Glutamatergic neuron (in vitro differentiated cells): Measurements from ENCODE around the gene BUD13. TPM values are rescaled to one million over a fixed set of nuclear protein-coding genes. Genes with fewer than 3 reads are reported as not detected.
"Not testable (repeated sequence)": the region's sequence is repeated elsewhere in the genome, so short reads cannot be mapped to it uniquely, and the experiment has no call there.

Experiments used
- DNase-seq: peaks from one replicate; pipeline ENCODE4 v3.0.0; 2022
- H3K27ac Mint-ChIP-seq: one replicate; pipeline ENCODE4 v1.8.0; 2020; ENCODE audit warnings: mild to moderate bottlenecking, mixed read lengths, inconsistent platforms; ENCODE audit not compliant: unreplicated experiment
- H3K27me3 Mint-ChIP-seq: one replicate; pipeline ENCODE4 v1.8.0; 2020; ENCODE audit warnings: mild to moderate bottlenecking, moderate library complexity, mixed read lengths, inconsistent platforms; ENCODE audit not compliant: unreplicated experiment
- H3K36me3 Mint-ChIP-seq: one replicate; pipeline ENCODE4 v1.8.0; 2020; ENCODE audit warnings: mild to moderate bottlenecking, mixed read lengths, inconsistent platforms; ENCODE audit not compliant: unreplicated experiment
- H3K4me1 Mint-ChIP-seq: one replicate; pipeline ENCODE4 v1.8.0; 2020; ENCODE audit warnings: mild to moderate bottlenecking, low read depth, mixed read lengths, inconsistent platforms; ENCODE audit not compliant: unreplicated experiment
- H3K4me3 Mint-ChIP-seq: one replicate; pipeline ENCODE4 v1.8.0; 2020; ENCODE audit warnings: mild to moderate bottlenecking, mixed read lengths, inconsistent platforms; ENCODE audit not compliant: unreplicated experiment
- H3K9me3 Mint-ChIP-seq: one replicate; pipeline ENCODE4 v1.8.0; 2020; ENCODE audit warnings: mild to moderate bottlenecking, moderate library complexity, mixed read lengths, inconsistent platforms; ENCODE audit not compliant: unreplicated experiment
- total RNA-seq: library from RNA; stranded (reverse); fragmentation: NEBNext Ultra II Directional; extraction: Animal tissue kit (Norgen Biotek cat#: 25700); gene quantifications from one replicate; pipeline ENCODE4 v1.2.1, GENCODE V29; 2021; ENCODE audit not compliant: unreplicated experiment
- TF ChIP-seq, protein P1 (sequence below): fragments of 200-600 bp; sonication (generic); IDR thresholded peaks from one replicate; pipeline ENCODE4 v1.5.0; 2021; ENCODE audit not compliant: partially characterized antibody, unreplicated experiment

Gene BUD13
- total RNA-seq, 1 donor from 2014 or later: 17.0 TPM

DNA sequence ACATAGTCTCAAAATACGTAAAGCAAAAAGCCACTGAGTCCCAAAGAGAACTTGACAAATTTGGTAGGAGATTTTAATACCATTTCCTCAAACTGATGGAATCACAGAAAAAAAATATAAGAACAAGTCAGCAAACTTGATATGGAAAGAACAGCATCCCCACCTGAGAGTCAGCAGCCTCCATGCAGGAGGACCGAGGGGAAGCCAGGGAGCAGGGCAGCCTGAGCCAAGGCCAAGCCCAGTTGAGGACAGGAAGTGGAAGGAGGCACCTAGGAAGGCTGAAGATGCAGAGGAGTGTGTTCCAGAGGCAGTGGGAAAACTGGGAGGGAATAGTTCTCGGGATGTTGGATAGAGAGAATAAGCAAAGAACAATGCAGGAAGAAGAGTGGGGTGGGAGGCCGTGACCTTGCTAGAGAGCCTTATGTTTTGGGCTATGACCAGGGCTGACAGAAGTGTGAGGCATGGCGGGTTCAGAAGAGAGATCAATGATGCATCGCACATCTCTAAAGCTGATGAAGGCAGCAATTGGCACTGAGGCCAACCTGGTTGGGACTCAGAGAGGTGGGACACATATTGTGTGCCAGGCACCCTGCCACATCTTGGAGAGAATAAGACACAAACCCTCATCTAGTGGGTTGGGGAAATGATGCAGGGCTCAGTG, 34.9 kb upstream of the BUD13 start:
- TF ChIP-seq, protein P1, sequence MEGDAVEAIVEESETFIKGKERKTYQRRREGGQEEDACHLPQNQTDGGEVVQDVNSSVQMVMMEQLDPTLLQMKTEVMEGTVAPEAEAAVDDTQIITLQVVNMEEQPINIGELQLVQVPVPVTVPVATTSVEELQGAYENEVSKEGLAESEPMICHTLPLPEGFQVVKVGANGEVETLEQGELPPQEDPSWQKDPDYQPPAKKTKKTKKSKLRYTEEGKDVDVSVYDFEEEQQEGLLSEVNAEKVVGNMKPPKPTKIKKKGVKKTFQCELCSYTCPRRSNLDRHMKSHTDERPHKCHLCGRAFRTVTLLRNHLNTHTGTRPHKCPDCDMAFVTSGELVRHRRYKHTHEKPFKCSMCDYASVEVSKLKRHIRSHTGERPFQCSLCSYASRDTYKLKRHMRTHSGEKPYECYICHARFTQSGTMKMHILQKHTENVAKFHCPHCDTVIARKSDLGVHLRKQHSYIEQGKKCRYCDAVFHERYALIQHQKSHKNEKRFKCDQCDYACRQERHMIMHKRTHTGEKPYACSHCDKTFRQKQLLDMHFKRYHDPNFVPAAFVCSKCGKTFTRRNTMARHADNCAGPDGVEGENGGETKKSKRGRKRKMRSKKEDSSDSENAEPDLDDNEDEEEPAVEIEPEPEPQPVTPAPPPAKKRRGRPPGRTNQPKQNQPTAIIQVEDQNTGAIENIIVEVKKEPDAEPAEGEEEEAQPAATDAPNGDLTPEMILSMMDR: no peak
- H3K27ac Mint-ChIP-seq: no peak overlapping the region
- H3K4me1 Mint-ChIP-seq: no peaks in the 10 kb centered on the region
- H3K27me3 Mint-ChIP-seq: peaks cover 6% of the 10 kb centered on the region
- no peaks in the 10 kb centered on the region for H3K9me3 Mint-ChIP-seq
- no peak for DNase-seq
- H3K4me3 Mint-ChIP-seq: no peak overlapping the region
- no peaks in the 10 kb centered on the region for H3K36me3 Mint-ChIP-seq

DNA sequence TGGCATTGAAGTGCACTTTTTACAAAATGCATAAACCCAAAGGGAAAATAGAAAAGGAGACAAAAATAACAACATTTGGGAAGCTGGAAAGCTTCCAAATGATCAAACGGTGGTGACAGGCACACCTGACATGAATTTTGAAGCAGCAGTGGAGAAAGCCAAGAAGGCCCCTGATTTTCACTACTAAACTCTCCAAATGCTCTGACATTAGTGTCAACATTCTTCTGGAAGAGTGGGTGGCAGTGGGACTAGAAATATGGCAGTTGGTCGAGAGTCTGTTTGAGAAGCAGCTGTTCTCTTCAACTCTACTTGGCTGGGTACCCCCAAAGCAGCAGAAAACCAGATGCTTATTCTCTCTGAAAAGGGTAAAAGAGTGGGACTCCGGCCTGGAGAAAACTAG, 31.2 kb upstream of the BUD13 start:
- Mint-ChIP-seq H3K9me3 (no peaks in the 10 kb centered on the region), H3K4me3 (no peak overlapping the region), H3K36me3 (no peaks in the 10 kb centered on the region), H3K4me1 (no peaks in the 10 kb centered on the region), H3K27ac (no peak overlapping the region), H3K27me3 (peaks cover 4% of the 10 kb centered on the region)
- TF ChIP-seq, protein P1: no peak
- no peak for DNase-seq

DNA sequence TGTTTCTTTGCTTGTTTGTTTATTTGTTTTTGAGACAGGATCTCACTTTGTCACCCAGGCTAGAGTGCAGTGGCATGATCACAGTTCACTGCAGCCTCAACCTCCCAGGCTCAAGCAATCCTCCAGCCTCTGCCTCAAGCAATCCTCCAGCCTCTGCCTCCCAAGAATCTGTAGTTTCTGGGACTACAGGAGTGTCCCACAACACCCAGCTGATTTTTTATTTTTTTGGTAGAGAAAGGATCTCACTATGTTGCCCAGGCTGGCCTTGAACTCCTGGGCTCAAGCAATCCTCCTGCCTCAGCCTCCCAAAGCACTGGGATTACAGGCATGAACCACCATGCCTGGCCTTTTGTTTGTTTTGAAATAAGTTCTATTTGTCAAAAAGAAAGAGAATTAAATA, 28.9 kb upstream of the BUD13 start:
- not testable (repeated sequence) for H3K27me3 Mint-ChIP-seq, H3K27ac Mint-ChIP-seq, H3K4me1 Mint-ChIP-seq, H3K9me3 Mint-ChIP-seq, H3K36me3 Mint-ChIP-seq, DNase-seq, H3K4me3 Mint-ChIP-seq

DNA sequence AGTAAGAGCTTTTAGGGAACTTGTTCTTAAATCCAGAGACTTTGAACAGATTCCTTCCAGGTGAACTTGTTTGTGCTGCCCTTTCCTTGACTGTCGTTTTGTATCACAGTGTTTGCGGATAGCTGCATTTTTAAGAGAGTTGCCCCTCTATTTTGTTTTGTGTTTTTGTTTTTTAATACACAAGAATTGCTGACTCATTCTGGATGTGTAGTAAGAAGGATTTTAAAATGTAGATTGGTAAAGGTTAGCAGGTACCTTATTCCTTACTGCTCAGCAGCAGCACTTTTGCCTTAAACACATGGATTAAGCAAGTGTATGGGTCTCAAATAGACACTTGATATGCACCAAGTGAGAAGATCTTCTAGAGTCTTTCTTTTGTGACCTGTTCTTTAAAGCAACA, 27.8 kb upstream of the BUD13 start:
- Mint-ChIP-seq H3K27me3 (no peaks in the 10 kb centered on the region), H3K4me1 (no peaks in the 10 kb centered on the region), H3K27ac (no peak overlapping the region), H3K9me3 (no peaks in the 10 kb centered on the region), H3K36me3 (no peaks in the 10 kb centered on the region), H3K4me3 (no peak overlapping the region)
- TF ChIP-seq, protein P1: no peak
- no peak for DNase-seq

DNA sequence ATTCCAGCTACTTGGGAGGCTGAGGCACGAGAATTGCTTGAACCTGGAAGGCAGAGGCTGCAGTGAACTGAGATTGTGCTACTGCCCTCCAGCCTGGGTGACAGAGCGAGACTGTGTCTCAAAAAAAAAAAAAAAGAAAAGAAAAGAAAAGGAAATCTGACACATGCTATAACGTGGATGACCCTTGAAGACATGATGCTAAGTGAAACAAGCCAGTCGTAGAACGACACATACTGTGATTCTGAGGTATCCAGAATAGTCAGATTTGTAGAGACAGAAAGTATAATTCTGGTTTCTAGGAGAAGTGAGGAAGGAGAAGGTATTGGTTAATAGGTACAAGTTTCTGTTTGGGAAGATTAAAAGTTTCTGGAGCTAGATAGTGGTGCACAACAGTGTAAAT, 25.6 kb upstream of the BUD13 start:
- TF ChIP-seq, protein P1: no peak
- Mint-ChIP-seq H3K4me1 (no peaks in the 10 kb centered on the region), H3K4me3 (no peak overlapping the region), H3K9me3 (no peaks in the 10 kb centered on the region), H3K27ac (no peak overlapping the region), H3K36me3 (no peaks in the 10 kb centered on the region), H3K27me3 (no peaks in the 10 kb centered on the region)
- DNase-seq: no peak
